GM21526 (cell line): Measurements from ENCODE around the gene SUSD5.

Experiments used
- ATAC-seq: cut with Tn5 transposase; IDR thresholded peaks from one replicate; pipeline ENCODE4 v1.9.1; 2021; ENCODE audit warnings: moderate library complexity; ENCODE audit not compliant: unreplicated experiment, low FRiP score

Gene SUSD5

GRCh38 chr3:33155301-33155700 is 63.3 kb downstream of the SUSD5 start:
- no peak for ATAC-seq

GRCh38 chr3:33153782-33154181 is 64.8 kb downstream of the SUSD5 start:
- ATAC-seq, result no peak

DNA sequence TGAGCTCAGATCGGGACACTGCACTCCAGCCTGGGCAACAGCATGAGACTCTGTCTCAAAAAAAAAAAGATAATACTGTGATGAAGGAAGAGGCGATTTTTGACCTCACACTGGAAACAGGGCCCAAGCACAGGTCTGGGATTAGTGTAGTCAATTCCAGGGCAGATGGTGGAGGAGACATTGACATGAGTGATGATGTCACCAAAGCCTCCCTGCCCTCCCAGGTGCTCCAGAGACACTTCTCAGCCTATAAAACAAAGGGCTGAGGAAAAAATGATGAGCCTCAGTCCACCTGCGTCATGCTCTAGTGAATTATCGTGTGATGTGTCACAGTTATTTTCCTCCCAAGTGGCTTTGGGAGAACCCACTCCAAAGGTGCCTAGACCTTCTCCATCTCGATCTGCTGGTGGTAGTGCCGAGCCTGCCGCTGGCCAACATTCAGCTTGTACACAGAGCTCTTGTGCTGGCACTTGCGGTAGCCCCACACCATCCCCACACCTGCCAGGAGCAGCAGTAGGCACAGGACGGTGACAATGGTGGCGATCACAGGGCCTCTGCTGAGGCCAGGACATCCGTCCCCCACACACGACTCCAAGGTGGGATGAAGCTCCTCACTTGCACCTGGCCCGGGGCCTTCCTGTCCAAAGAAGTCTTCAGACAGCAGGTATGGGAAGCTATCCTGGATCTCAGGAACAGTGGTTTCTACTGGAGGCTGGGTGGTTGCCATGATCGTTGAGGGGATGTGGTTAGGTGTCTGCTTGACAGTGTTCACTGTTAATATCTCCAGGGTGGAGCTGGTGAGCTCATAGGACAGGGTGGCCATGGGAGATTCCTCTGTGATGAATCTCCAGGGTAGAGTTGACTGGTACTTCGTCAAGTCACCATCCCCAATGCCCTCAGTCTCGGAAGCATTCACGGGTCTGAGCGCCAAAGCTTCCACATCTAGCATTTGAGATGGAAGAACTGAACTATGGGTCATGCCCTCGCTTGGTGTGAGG is 65.9 kb downstream of the SUSD5 start:
- no peak for ATAC-seq

DNA sequence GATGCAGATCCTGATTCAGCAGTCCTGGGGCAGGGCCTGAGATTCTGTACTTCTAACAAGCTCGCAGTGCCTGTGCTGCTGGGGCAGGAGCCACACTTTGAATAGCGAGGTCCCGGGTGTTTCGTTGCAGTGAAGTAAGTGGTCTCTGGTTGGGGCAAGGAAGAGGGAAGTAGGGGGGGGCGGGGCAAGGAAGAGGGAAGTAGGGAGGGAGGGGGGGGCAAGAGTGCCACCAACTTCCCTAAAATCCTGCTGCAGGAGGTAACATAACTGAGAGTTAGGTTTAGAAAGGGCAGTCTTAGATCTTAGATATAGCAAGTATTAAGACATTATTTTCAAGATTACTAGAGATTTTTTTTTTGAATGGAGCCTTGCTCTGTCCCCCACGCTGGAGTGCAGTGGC is 69.3 kb downstream of the SUSD5 start:
- no peak for ATAC-seq

DNA sequence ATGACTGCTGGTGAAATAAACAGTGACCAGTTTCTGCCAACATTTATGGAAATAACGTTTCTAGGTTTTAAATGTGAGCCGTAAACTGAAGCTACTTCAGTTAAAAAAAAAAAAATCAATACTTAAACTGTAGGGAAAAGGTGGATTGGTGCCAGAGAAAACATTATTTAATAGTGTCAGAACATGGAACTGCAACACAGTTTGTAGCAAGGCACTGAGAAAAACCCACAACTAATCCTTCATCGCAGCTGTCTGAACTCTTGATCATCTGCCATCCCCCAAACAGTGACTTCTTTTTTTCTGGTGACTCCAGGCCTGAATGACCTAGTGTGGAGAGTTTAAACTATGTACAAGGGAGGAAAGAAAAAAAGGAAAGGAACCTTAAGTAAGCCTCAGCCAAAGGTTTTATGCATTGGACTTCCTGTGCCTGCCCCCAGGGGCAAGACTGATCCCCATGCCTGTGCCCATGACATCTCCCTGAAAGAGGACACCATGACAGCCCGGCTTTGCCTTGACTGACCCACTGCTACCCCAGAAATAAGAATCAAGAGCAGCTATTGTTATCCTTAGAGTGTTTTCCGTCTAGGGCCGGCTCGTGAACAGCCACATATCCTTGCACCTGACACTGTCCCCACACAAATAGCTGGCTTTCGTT is 71.7 kb downstream of the SUSD5 start:
- no peak for ATAC-seq

DNA sequence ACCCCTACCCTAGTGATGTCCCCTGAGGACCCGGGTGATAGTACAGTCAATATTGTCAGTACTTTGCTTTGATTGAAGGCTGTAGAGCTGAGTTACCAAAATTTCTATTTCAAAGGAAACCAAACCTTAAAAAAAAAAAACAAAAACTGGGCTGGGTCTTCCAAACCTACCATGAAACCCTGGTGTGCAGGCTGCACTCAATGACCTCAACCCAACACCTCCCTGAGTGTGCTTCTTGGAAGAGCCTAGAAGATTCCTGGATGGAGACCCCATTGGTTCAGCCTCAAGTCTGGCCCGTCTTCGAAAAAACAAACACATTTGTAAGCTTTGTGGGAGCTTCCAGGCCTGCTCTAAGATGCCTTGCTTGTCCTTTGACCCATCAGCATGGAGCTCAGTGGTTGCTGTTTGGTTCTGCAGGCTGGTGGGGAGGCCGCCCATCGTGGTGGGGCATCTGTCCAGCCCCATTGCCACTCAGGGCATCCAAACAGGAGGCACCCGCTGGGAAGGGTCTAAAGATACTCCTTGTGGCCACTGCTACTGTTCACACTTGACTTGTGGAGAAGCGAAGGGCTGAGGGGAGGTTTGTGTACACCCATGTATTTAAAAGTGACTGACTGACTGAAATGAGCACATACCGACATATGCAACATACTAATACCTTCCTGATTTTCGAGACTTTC is 72.6 kb downstream of the SUSD5 start:
- ATAC-seq, result no peak

DNA sequence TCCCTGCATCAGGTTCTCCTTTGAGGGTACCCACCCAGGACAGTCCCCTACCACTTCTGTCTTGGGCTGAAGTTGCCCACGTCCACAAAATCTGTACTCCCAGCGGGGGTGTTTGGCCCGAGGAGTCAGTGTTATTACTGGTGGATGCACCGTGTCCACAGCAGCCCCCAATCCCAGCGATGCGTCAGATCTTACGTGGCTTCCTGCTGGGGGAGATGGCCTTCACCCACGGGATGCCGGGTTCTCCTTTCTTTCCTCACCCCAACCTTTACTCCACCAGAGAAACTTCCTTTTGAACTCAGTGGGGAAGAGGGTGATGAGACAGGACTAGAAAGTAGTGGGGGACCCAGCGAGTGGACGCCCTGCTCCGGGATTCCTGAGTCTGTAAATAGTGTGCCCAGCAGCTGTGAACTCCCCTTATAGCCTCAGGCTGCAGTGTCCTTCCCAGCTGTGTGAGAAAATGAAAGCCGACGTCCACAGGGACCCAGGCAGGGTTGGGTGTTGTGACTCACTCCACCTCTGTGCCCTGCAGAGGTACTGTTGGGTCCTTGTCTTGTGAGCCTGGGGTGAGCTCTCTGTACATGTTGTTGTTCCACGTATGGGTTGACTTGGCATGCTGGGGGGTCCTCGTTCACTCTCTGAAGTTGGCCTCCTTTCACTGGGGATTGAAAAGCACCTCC is 73.2 kb downstream of the SUSD5 start:
- ATAC-seq, result no peak

- no peak for ATAC-seq
These were observed 74.2 kb downstream of the SUSD5 start for GRCh38 chr3:33144433-33144832.

- ATAC-seq, result no peak
These were observed 77.6 kb downstream of the SUSD5 start for GRCh38 chr3:33141006-33141405.

DNA sequence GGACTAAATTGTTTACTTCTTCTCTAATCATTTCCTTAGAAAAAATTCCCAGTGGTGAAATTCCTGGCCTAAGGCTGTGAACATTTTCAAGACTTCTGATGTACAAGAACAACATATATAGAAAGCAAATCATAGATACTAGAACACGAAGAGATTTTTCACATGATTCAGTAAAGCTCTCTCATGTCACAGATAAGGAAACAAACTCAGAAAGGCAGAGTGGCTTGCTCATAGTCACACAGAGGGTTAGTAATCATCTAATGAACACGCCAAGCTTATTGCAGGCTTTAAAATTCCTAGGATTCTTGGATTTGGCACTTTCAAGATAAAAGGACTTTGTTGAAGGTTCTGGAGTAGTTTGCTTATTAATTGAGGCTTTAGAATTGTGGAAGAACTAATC is 78.6 kb downstream of the SUSD5 start:
- ATAC-seq, result no peak

DNA sequence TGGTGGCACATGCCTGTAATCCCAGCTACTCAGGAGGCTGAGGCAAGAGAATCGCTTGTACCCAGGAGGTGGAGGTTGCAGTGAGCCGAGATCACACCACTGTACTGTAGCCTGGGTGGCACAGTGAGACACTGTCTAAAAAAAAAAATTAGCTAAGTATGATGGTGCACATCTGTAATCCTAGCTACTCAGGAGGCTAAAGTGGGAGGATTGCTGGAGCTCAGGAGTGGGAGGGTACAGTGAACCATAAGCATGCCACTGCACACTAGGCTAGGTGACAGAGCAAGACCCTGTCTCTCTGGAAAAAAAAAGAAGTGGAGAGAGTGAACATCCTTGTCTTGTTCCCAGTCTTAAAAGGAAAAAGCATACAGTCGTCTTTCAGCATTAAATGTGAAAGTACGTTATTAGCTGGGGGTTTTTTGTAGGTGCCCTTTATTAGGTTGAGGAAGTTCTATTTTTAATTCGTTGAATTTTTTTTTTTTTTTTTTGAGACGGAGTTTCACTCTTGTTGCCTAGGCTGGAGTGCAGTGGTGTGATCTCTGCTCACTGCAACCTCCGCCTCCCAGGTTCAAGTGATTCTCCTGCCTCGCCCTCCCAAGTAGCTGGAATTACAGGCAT is 79.5 kb downstream of the SUSD5 start:
- peak; percentile 51 for ATAC-seq

GRCh38 chr3:33137691-33138090 is 80.9 kb downstream of the SUSD5 start:
- ATAC-seq, result no peak

- no peak for ATAC-seq
These were observed 84.5 kb downstream of the SUSD5 start for GRCh38 chr3:33134026-33134625.

DNA sequence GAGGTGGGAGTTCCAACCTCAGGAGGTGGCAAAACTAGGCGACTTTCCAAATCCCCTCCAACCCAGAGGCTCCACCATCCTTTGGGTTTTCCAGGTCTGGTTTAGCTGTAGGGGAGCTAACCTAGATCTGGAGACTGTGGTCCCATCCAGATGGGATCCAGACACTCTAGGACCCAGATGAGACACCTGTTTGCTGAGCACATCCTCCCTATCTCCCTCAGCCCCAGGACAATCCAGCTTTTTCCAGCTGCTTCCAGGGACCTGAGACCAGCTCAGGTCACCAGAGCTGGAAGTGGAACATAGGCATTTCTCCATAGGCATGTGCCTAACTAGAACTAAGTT is 86.6 kb downstream of the SUSD5 start:
- peak; percentile 14 for ATAC-seq

DNA sequence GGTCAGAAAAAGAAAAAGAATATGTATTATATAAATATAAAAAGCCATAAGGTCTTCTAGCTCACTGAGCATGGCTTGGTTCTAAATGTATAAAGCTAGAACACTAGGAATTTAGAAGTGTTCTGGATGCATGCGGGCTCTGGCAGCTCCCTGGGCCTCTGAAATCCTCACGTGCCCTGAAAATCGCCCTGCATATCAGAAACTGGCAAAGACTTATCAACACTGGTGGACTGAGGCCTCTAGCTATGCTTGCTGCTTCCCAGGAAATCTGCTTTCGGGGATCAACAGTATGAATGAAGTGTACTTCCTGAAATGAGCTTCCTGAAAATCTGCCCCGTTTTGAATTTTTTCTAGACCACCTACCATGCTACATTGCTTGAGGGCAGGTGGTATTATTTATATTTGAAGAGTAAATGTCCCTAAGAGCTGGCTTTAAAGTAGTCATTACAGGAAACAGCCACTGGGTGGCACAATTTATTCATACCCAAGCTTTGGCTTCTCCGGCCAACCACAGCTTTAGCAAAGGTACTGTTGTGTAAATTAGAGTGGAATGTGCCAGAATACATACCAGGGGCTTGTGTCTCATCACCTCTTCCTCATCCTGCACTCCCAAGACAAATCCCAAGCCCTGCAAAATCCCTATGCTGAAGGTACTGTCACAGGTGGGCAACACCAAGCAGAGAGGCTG is 87.1 kb downstream of the SUSD5 start:
- peak; percentile 66 for ATAC-seq

- no peak for ATAC-seq
These were observed 88.5 kb downstream of the SUSD5 start for GRCh38 chr3:33130144-33130543.

GRCh38 chr3:33128706-33129105 is 89.9 kb downstream of the SUSD5 start:
- no peak for ATAC-seq

- ATAC-seq, result no peak
These were observed 92.8 kb downstream of the SUSD5 start for GRCh38 chr3:33125840-33126239.

GRCh38 chr3:33124638-33125037 is 94.0 kb downstream of the SUSD5 start:
- ATAC-seq, result no peak
